Breast epithelium (tissue), 4 donors: ENCODE results near the gene CCT4. TPM values are rescaled to one million over a fixed set of nuclear protein-coding genes. Genes with fewer than 3 reads are reported as not detected.

Source experiments
- DNase-seq, 2 donors: peaks; one replicate each; pipeline ENCODE4 v3.0.0-alpha.2; 2019; ENCODE audit warnings: low spot score in 2 of 2
- H3K27ac ChIP-seq, 2 donors: fragments of 200-600 bp; sonication (generic) in 1 of 2; one replicate each; pipeline ENCODE4 v1.5.1; 2016 to 2019; ENCODE audit warnings: mild to moderate bottlenecking in 1 of 2
- H3K27me3 ChIP-seq, 2 donors: fragments of 200-600 bp; sonication (generic) in 1 of 2; one replicate each; pipeline versions ENCODE4 v1.5.1 to v1.6.0; 2017 to 2019; ENCODE audit warnings: control low read depth in 1 of 2, mild to moderate bottlenecking in 1 of 2
- H3K36me3 ChIP-seq: fragments of 200-600 bp; one replicate; pipeline ENCODE4 v1.5.1; 2019
- H3K4me1 ChIP-seq, 2 donors: fragments of 200-600 bp; sonication (generic); one replicate each; pipeline ENCODE4 v1.5.1; 2016 to 2019; ENCODE audit warnings: control low read depth in 1 of 2
- H3K4me3 ChIP-seq, 3 donors: fragments of 200-600 bp; sonication (generic); 1 replicate in 2 of 3; 2 replicates in 1 of 3; pipeline ENCODE4 v1.5.1; 2016 to 2019; ENCODE audit warnings: mild to moderate bottlenecking in 3 of 3, moderate library complexity in 2 of 3
- H3K9me3 ChIP-seq, 2 donors: fragments of 200-600 bp; sonication (generic) in 1 of 2; one replicate each; pipeline ENCODE4 v1.5.1; 2016 to 2019; ENCODE audit warnings: control low read depth in 1 of 2
- POLR2A ChIP-seq: fragments of 450-650 bp; IDR thresholded peaks from one replicate; pipeline ENCODE4 v1.6.1; 2016; ENCODE audit warnings: antibody characterized with exemption, mild to moderate bottlenecking, moderate library complexity
- POLR2AphosphoS5 ChIP-seq, 3 donors: sonication (generic); formaldehyde crosslinking; IDR thresholded peaks; one replicate each; pipeline ENCODE4 v1.6.1; 2017; ENCODE audit warnings: antibody characterized with exemption in 3 of 3
- intact Hi-C: fragments of 100-400 bp; cut with DNase I; formaldehyde crosslinking; loops from one replicate; pipeline ENCODE4 v1.15.1; 2023; ENCODE audit warnings: low total_unique reads
- total RNA-seq, 3 donors: library from RNA; depleted of rRNA; stranded (reverse); fragments of >200 nt; gene quantifications; one replicate each; pipeline ENCODE4 v1.1.0, GENCODE V29; 2016
- TF ChIP-seq, protein P1 (sequence below), 3 donors: fragments of 450-650 bp; IDR thresholded peaks; one replicate each; pipeline ENCODE4 v1.5.1; 2016 to 2017; ENCODE audit warnings: antibody characterized with exemption in 3 of 3, mild to moderate bottlenecking in 3 of 3, moderate library complexity in 3 of 3

Gene CCT4
- total RNA-seq, 3 donors from 2014 or later, result 73.3 to 119 (median 82.9) TPM

DNA sequence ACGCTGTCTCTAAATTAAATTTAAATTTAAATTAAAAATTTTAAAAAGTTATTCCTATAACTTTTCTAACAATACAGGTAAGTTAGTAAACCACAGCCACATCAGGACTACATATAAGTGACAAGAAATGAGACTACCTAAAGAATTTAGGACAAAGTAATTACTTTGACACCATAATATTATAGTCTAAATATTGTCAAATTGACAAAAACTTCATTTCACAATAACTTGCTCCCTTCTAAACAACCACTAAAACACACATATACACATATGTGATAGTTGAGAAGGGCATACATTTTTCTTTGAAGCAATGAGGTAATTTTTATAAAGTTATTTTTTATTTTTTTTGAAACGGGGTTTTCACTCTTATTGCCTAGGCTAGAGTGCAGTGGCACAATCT is 66.2 kb downstream of the CCT4 start:
- Histone ChIP-seq H3K4me1 (no peaks in the 10 kb centered on the region), H3K27me3 (no peaks in the 10 kb centered on the region), H3K27ac (no peak overlapping the region), H3K36me3 (no peaks in the 10 kb centered on the region), H3K9me3 (no peaks in the 10 kb centered on the region), H3K4me3 (no peak overlapping the region)
- TF ChIP-seq POLR2AphosphoS5 (IDR thresholded peaks at IDR 0.05) (no peak), POLR2A (no peak)
- TF ChIP-seq, protein P1, sequence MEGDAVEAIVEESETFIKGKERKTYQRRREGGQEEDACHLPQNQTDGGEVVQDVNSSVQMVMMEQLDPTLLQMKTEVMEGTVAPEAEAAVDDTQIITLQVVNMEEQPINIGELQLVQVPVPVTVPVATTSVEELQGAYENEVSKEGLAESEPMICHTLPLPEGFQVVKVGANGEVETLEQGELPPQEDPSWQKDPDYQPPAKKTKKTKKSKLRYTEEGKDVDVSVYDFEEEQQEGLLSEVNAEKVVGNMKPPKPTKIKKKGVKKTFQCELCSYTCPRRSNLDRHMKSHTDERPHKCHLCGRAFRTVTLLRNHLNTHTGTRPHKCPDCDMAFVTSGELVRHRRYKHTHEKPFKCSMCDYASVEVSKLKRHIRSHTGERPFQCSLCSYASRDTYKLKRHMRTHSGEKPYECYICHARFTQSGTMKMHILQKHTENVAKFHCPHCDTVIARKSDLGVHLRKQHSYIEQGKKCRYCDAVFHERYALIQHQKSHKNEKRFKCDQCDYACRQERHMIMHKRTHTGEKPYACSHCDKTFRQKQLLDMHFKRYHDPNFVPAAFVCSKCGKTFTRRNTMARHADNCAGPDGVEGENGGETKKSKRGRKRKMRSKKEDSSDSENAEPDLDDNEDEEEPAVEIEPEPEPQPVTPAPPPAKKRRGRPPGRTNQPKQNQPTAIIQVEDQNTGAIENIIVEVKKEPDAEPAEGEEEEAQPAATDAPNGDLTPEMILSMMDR (IDR thresholded peaks at IDR 0.05), result no peak
- no peak for DNase-seq
- intact Hi-C loops, result no loop called here

Other genes with a start within 250 kb of the CCT4 start
- gene FAM161A, start 34.6 kb downstream of the CCT4 start, total RNA-seq, result 1 to 10 TPM; 3.5 to 4.0 (median 3.6) TPM
- 10 to 100 TPM; 38.4 to 63.8 (median 56.4) TPM for gene COMMD1, start 17.0 kb upstream of the CCT4 start, total RNA-seq